Cardiac fibroblast (primary cell): Measurements from ENCODE around the gene TMEM232.

Experiments
- DNase-seq, 2 donors: peaks; one replicate each; pipeline versions ENCODE4 v3.0.0 to v3.0.0-alpha.2; 2010; ENCODE audit warnings: low read depth in 2 of 2
- H3K4me3 ChIP-seq, 2 donors: replicated peaks in 1 of 2; 1 replicate in 1 of 2; 2 replicates in 1 of 2; pipeline ENCODE4 v1.5.1; 2011; ENCODE audit warnings: low read depth in 2 of 2, low read length in 2 of 2, mild to moderate bottlenecking in 2 of 2, moderate library complexity in 1 of 2
- CTCF ChIP-seq: IDR thresholded peaks from one replicate; pipeline ENCODE4 v1.5.1; 2011; ENCODE audit warnings: low read depth, mild to moderate bottlenecking, low read length, inconsistent platforms

TMEM232 gene

DNA sequence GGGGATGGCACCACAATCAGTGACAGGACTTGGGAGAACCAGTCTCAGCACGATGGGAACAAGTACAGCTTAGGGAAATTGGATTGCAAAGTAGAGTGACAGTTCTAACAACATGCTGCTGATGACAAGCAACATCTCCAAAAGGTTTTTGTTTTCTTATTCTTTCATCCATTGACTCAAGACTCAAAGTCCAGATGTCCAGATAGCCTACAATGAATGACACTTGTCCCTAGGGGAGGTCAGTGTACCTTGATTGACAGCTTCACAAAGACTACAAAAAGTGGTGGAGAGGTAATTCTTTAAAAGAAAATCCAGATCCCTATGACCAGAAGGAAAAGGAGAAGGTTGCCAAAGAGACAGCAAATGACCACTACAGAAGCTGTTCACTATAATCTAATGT is 323.9 kb downstream of the TMEM232 start:
- no peak overlapping the region for H3K4me3 ChIP-seq
- DNase-seq = no peak
- no peak for TF ChIP-seq CTCF

DNA sequence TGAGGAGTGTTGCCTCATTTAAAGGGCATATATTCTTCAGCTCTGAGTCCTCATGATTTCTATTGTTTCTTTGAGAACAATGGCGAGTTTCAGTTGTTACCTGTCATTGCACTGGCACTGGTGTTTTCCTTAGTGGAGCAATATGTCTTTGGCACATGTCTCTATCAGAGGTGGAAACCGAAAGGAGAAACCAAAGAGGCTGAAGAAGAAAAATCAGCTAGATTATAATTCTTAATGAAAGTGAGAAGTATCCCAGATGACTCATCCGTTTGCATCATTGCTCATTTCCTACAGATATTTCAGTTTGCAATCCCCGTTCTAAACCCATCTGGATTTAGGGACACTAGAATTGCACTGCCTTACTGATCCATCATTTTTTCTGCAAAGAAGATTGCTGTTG is 324.6 kb downstream of the TMEM232 start:
- TF ChIP-seq CTCF = no peak
- peak; percentile 2 to 25 for DNase-seq
- H3K4me3 ChIP-seq = no peak overlapping the region

DNA sequence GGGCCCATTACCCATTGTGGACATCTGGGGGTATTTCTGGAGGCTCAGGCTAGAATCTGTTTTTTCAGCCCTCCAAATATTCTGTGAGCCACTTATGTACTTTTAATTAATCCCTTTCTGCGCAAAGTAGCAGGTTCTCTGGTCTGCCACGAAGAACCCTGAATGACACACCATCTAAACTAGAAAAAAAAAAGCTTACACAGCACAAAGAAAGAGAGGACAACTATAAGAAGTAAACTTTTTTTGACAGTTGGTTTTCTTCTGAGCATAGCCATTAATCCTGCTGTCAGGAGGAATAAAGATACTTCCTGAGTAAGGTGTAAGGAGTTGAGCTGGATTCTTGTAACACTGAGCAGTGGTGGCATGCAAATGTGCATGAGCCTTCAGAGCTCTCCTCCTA is 327.5 kb downstream of the TMEM232 start:
- no peak for TF ChIP-seq CTCF
- no peak for DNase-seq
- no peak overlapping the region for H3K4me3 ChIP-seq

GRCh38 chr5:110397281-110397680 is 329.2 kb downstream of the TMEM232 start:
- TF ChIP-seq CTCF = no peak
- no peak overlapping the region for H3K4me3 ChIP-seq
- no peak for DNase-seq

DNA sequence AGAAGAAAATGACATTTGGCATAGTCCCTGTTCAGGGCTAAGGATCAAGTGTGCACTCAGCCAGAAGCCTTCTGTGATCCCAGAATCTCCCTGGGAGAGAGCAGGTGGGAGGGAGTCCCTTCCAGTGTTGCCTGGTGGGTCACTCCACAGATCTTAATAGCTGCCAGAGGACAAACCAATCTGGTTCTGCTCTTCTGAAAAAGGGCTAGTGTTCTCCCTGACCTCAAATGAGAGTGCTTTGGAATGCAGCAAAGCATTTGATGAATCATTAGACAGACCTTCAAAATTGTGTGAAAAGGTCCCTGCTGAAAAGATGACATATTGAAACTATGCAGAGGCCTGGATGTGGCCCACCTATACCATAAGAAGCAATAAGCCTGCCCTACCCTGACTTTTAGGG is 339.7 kb downstream of the TMEM232 start:
- H3K4me3 ChIP-seq = no peak overlapping the region
- peak; percentile 4 to 48 for DNase-seq
- no peak for TF ChIP-seq CTCF

DNA sequence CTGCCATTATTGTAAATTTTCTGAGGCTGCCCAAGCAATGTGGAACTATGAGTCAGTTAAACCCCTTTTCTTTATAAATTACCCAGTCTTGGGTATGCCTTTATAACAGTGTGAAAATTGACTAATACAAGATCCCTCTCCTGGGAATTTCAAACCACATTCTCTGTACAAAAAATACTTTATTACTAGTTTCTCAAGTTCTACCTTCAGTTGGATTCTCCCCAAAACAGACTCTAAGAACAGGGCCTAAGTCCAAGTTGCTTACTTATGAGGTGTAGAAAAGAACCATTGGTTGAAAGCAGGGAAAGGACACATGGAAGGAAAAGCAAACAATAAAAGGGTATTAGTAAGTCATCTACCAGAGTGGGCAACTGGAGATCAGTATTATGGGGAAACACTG is 343.2 kb downstream of the TMEM232 start:
- no peak overlapping the region for H3K4me3 ChIP-seq
- DNase-seq = no peak
- no peak for TF ChIP-seq CTCF

DNA sequence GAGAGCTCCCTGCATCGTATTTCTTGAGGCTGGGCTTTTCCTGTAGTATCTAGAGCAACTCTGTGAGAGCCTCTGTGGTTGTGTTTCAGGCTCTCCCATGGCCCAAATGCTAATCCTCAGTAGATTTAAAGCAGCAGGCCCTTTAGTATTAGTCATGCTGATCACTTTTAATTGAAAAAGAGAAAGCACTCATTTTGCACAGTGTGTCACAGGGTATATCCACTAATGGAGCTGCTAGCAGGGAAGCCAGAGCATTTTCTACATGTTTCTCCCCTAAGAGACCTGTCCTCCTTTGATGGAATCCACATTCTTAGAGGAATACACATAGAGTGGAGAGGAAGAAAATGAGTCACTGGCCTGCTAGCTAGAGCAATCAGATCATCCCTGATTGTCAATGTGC is 348.5 kb downstream of the TMEM232 start:
- TF ChIP-seq CTCF = no peak
- peak in 1 of 2 donors; percentile 45 for DNase-seq
- no peak overlapping the region for H3K4me3 ChIP-seq
